Endothelial cell of umbilical vein (primary cell): ENCODE measurements around the gene CREM. TPM values are rescaled to one million over a fixed set of nuclear protein-coding genes. Genes with fewer than 3 reads are reported as not detected.

Experiments used
- BruUV-seq: library from RNA; stranded (reverse); fragments of 400-500 nt; replicated peaks from 2 replicates; lab custom pipeline; 2021; lab: Mats Ljungman, UMichigan
- CTCF ChIA-PET: fragments of 300-600, 350-600 bp; sonication (Branson Sonifier 250); formaldehyde crosslinking; loops from one replicate; lab custom pipeline; 2021; ENCODE audit warnings: antibody characterized with exemption, inconsistent platforms; lab: Charles Lee
- POLR2A ChIA-PET: fragments of 300-600, 350-600 bp; sonication (Branson Sonifier 250); formaldehyde crosslinking; loops from one replicate; lab custom pipeline; 2021; ENCODE audit warnings: antibody characterized with exemption, inconsistent platforms; lab: Charles Lee
- DNase-seq: peaks from one replicate; pipeline ENCODE4 v3.0.0-alpha.2; 2011; ENCODE audit warnings: low read depth, low spot score
- FAIRE-seq: peaks from 2 replicates; lab custom pipeline; 2011; peaks lifted over from hg19 to GRCh38; lab: Jason Lieb, UNC
- H2AFZ ChIP-seq: 2 replicates; pipeline ENCODE4 v1.6.0; 2012; ENCODE audit warnings: low read depth, low read length, control low read depth, inconsistent platforms
- H3K27ac ChIP-seq: 2 replicates; pipeline ENCODE4 v1.5.1; 2011; ENCODE audit warnings: low read depth, mild to moderate bottlenecking, control low read depth, low read length, moderate library complexity; ENCODE audit not compliant: insufficient read depth
- H3K27me3 ChIP-seq, 2 experiments: 2 replicates each; pipeline versions ENCODE4 v1.6.0 to v1.6.1; 2011; ENCODE audit warnings: low read length in 2 of 2, mixed read lengths in 1 of 2; ENCODE audit not compliant: control insufficient read depth in 2 of 2, insufficient read depth in 2 of 2
- H3K36me3 ChIP-seq, 2 experiments: 2 replicates in 1 of 2; 3 replicates in 1 of 2; pipeline ENCODE4 v1.5.1; 2011; ENCODE audit warnings: low read length in 2 of 2, mild to moderate bottlenecking in 1 of 2, moderate library complexity in 1 of 2; ENCODE audit not compliant: control insufficient read depth in 2 of 2, insufficient read depth in 2 of 2; ENCODE audit errors: extremely low read depth in 1 of 2
- H3K4me1 ChIP-seq: 3 replicates; pipeline ENCODE4 v1.5.1; 2011; ENCODE audit warnings: mild to moderate bottlenecking, low read length; ENCODE audit not compliant: control insufficient read depth, insufficient read depth; ENCODE audit errors: extremely low read depth
- H3K4me2 ChIP-seq: 2 replicates; pipeline ENCODE4 v1.6.1; 2011; ENCODE audit warnings: low read length, control low read depth, mixed read lengths; ENCODE audit not compliant: insufficient read depth
- H3K4me3 ChIP-seq, 3 experiments: fragments of 200-600 bp in 1 of 3; sonication (generic), shearing (Covaris generic) in 1 of 3; replicated peaks in 1 of 3; 2 replicates each; pipeline ENCODE4 v1.5.1; 2011 to 2016; ENCODE audit warnings: control low read depth in 3 of 3, low read length in 3 of 3, mild to moderate bottlenecking in 2 of 3, inconsistent platforms in 1 of 3, low read depth in 1 of 3, moderate library complexity in 1 of 3; ENCODE audit not compliant: insufficient read depth in 1 of 3
- H3K79me2 ChIP-seq: 2 replicates; pipeline ENCODE4 v1.6.0; 2012; ENCODE audit warnings: low read length, inconsistent platforms; ENCODE audit not compliant: control insufficient read depth, insufficient read depth
- H3K9ac ChIP-seq: replicated peaks from 2 replicates; pipeline ENCODE3; 2011; ENCODE audit warnings: low read length, control low read depth; ENCODE audit not compliant: insufficient read depth; ENCODE audit errors: extremely low read depth
- H3K9me1 ChIP-seq: replicated peaks from 3 replicates; pipeline ENCODE4 v1.6.0; 2011; ENCODE audit warnings: mild to moderate bottlenecking, low read length; ENCODE audit not compliant: control insufficient read depth, insufficient read depth; ENCODE audit errors: extremely low read depth
- H3K9me3 ChIP-seq: replicated peaks from 2 replicates; pipeline ENCODE4 v1.5.1; 2012; ENCODE audit warnings: low read length, inconsistent platforms; ENCODE audit not compliant: control insufficient read depth, insufficient read depth
- H4K20me1 ChIP-seq: replicated peaks from 2 replicates; pipeline ENCODE3; 2011; ENCODE audit warnings: mild to moderate bottlenecking, low read length; ENCODE audit not compliant: control insufficient read depth, insufficient read depth; ENCODE audit errors: extremely low read depth
- EZH2 ChIP-seq: IDR thresholded peaks from 2 replicates; pipeline ENCODE4 v1.6.1; 2012; ENCODE audit warnings: borderline replicate concordance, low read depth, mild to moderate bottlenecking, moderate library complexity, low read length, inconsistent platforms; ENCODE audit not compliant: severe bottlenecking
- FOS ChIP-seq: IDR thresholded peaks from 2 replicates; pipeline ENCODE4 v1.6.1; 2011; ENCODE audit warnings: mild to moderate bottlenecking, low read length, moderate library complexity, borderline replicate concordance; ENCODE audit not compliant: insufficient read depth
- GATA2 ChIP-seq: IDR thresholded peaks from 2 replicates; pipeline ENCODE4 v1.7.0; 2011; ENCODE audit warnings: low read depth, mild to moderate bottlenecking, moderate library complexity, mixed read lengths, low read length; ENCODE audit not compliant: insufficient read length, insufficient read depth
- JUN ChIP-seq: IDR thresholded peaks from 2 replicates; pipeline ENCODE4 v1.6.1; 2011; ENCODE audit warnings: borderline replicate concordance, low read depth; ENCODE audit not compliant: insufficient read length, insufficient read depth
- MYC ChIP-seq: IDR thresholded peaks from one replicate; pipeline ENCODE4 v1.6.1; 2011; ENCODE audit warnings: mild to moderate bottlenecking, low read depth, low read length
- POLR2A ChIP-seq: IDR thresholded peaks from 2 replicates; pipeline ENCODE4 v1.6.1; 2012; ENCODE audit warnings: low read depth, mild to moderate bottlenecking, control low read depth, low read length
- POLR2AphosphoS5 ChIP-seq: IDR thresholded peaks from 2 replicates; pipeline ENCODE4 v1.6.1; 2012; ENCODE audit warnings: low read depth, mild to moderate bottlenecking, control low read depth, low read length, moderate library complexity; ENCODE audit not compliant: insufficient read depth
- dilution Hi-C: fragments of 300-500 bp; cut with MboI; formaldehyde crosslinking; loops from one replicate; pipeline ENCODE4 v1.15.0; 2019; ENCODE audit warnings: low sequenced_read_pairs; ENCODE audit not compliant: extremely low pct_ligation_motif_present
- intact Hi-C: fragments of 100-400 bp; cut with micrococcal nuclease; formaldehyde crosslinking; loops from one replicate; pipeline ENCODE4 v1.10.0; 2022
- polyA plus RNA-seq, 4 experiments: library from polyadenylated mRNA; depleted of rRNA in 3 of 4; stranded (reverse) in 3 of 4; unstranded in 1 of 4; fragments of >200 nt; gene quantifications; 2 replicates each; pipeline versions ENCODE4 v1.2.1 to v1.2.3, GENCODE V29; 2011 to 2012; ENCODE audit warnings: missing spikeins in 1 of 4
- total RNA-seq: library from RNA; stranded (reverse); gene quantifications from 2 replicates; pipeline ENCODE4 v1.2.3, GENCODE V29; 2021
- TF ChIP-seq, protein P1 (sequence below): IDR thresholded peaks from 2 replicates; pipeline ENCODE4 v1.6.1; 2011; ENCODE audit not compliant: insufficient read depth, insufficient read length
- TF ChIP-seq, protein P2 (sequence below), 2 donors: IDR thresholded peaks; 1 replicate in 1 of 2; 2 replicates in 1 of 2; pipeline ENCODE4 v1.5.1; 2011; ENCODE audit warnings: low read length in 2 of 2, mild to moderate bottlenecking in 2 of 2, moderate library complexity in 2 of 2, control low read depth in 1 of 2, inconsistent platforms in 1 of 2, low read depth in 1 of 2; ENCODE audit not compliant: insufficient read depth in 1 of 2; ENCODE audit errors: extremely low read depth in 1 of 2

Gene CREM
- total and polyA plus RNA-seq, 2 donors (not counting 3 experiments of a cell fraction or from before 2014, with no cell fraction given): 35.5 to 39.8 TPM

DNA sequence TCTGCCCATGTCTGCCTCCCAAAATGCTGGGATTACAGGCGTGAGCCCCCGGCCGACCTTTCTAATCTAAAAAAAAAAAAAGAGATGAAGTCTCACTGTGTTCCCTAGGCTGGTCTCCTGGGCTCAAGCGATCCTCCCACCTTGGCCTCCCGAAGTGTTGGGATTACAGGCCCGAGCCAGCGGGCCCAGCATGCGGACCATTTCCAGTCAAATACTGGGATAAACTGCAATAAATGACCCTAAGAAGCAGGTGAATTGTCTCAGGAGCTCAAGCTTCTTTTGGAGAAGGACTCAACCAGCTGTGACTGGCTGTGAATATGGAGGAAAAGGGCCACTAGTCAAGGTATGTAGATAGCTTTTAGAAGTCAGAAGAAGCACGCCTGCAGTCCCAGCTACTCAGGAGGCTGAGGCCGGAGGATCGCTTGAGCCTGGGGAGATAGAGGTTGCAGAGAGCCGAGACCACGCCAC, 550 bp upstream of the CREM start:
- H3K9me1 ChIP-seq: no peaks in the 10 kb centered on the region

More for the DNA sequence above, 550 bp upstream of the CREM start:
- H3K27me3 ChIP-seq: no peaks in the 10 kb centered on the region
- no peaks in the 10 kb centered on the region for H3K9me3 ChIP-seq
- DNase-seq: no peak
- FAIRE-seq: no peak
- dilution Hi-C loops (no loop called here), intact Hi-C loops (loop anchor here (1.0 to 10.0 kb wide), 8 partner anchors 36 to 1046 kb away; partner anchors contain the start of genes CCNY and CUL2)
- H2AFZ ChIP-seq: peak overlapping the region; percentile 94
- H4K20me1 ChIP-seq: no peaks in the 10 kb centered on the region
- ChIA-PET POLR2A (interaction anchor here (0.6 to 3.3 kb wide), 3 partner anchors 24 to 293 kb away, joined by 3 to 32 read pairs (median 5); no protein-coding TSS in a partner anchor), CTCF (interaction anchor here (0.6 to 6.2 kb wide), 19 partner anchors 9 to 1653 kb away, joined by 3 to 141 read pairs (median 4); no protein-coding TSS in a partner anchor)
- peak overlapping the region; percentile 48 for H3K9ac ChIP-seq
- H3K4me3 ChIP-seq: peak overlapping the region in 2 of 3 experiments; percentile 27 to 61
- H3K4me2 ChIP-seq: peak overlapping the region; percentile 87
- H3K4me1 ChIP-seq: peaks cover 20% of the 10 kb centered on the region
- peaks cover 18% of the 10 kb centered on the region for H3K79me2 ChIP-seq
- peak overlapping the region; percentile 66 for H3K27ac ChIP-seq
- BruUV-seq: TSS peak; percentile 65
- TF ChIP-seq JUN: no peak
- no peak for TF ChIP-seq POLR2AphosphoS5
- no peak for TF ChIP-seq POLR2A
- TF ChIP-seq, protein P1, sequence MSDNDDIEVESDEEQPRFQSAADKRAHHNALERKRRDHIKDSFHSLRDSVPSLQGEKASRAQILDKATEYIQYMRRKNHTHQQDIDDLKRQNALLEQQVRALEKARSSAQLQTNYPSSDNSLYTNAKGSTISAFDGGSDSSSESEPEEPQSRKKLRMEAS: no peak
- no peak for TF ChIP-seq GATA2
- TF ChIP-seq, protein P2, sequence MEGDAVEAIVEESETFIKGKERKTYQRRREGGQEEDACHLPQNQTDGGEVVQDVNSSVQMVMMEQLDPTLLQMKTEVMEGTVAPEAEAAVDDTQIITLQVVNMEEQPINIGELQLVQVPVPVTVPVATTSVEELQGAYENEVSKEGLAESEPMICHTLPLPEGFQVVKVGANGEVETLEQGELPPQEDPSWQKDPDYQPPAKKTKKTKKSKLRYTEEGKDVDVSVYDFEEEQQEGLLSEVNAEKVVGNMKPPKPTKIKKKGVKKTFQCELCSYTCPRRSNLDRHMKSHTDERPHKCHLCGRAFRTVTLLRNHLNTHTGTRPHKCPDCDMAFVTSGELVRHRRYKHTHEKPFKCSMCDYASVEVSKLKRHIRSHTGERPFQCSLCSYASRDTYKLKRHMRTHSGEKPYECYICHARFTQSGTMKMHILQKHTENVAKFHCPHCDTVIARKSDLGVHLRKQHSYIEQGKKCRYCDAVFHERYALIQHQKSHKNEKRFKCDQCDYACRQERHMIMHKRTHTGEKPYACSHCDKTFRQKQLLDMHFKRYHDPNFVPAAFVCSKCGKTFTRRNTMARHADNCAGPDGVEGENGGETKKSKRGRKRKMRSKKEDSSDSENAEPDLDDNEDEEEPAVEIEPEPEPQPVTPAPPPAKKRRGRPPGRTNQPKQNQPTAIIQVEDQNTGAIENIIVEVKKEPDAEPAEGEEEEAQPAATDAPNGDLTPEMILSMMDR (IDR thresholded peaks at IDR 0.05; ENCODE audit: extremely low read depth in 1 of 2, insufficient read depth in 1 of 2, low read depth in 1 of 2, low read length in 2 of 2): no peak
- TF ChIP-seq MYC: no peak
- TF ChIP-seq FOS: no peak
- TF ChIP-seq EZH2: no peak
- no peaks in the 10 kb centered on the region for H3K36me3 ChIP-seq
